Measurements from ENCODE around the gene GPR55. TPM values are rescaled to one million over a fixed set of nuclear protein-coding genes. Genes with fewer than 3 reads are reported as not detected.

GPR55 gene
- total and polyA plus RNA-seq, 10 of the 15 experiments (the other 5 are each of a cell fraction or from before 2014, with no cell fraction given), result 2.1 to 30.1 (median 16.2) TPM

DNA sequence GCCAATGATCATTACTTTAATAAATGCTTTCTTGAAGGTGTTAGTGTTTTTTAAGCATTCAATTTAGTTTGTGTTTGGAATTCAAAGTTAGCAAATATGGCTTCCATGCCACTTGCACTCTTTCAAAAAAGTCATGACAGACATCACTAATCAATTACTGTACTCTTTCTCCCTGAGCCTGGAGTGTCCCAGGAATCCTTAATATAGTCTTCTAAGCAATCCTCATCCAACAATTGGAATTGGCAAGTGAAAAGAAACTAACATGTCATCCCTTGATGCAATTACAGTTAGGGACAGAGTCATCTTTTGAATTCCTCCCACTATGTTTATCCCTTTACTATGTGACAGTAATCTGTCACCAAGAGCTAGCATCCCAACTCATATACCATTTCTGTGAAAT is 29.7 kb upstream of the GPR55 start (continued):
- TF ChIP-seq, protein P1, sequence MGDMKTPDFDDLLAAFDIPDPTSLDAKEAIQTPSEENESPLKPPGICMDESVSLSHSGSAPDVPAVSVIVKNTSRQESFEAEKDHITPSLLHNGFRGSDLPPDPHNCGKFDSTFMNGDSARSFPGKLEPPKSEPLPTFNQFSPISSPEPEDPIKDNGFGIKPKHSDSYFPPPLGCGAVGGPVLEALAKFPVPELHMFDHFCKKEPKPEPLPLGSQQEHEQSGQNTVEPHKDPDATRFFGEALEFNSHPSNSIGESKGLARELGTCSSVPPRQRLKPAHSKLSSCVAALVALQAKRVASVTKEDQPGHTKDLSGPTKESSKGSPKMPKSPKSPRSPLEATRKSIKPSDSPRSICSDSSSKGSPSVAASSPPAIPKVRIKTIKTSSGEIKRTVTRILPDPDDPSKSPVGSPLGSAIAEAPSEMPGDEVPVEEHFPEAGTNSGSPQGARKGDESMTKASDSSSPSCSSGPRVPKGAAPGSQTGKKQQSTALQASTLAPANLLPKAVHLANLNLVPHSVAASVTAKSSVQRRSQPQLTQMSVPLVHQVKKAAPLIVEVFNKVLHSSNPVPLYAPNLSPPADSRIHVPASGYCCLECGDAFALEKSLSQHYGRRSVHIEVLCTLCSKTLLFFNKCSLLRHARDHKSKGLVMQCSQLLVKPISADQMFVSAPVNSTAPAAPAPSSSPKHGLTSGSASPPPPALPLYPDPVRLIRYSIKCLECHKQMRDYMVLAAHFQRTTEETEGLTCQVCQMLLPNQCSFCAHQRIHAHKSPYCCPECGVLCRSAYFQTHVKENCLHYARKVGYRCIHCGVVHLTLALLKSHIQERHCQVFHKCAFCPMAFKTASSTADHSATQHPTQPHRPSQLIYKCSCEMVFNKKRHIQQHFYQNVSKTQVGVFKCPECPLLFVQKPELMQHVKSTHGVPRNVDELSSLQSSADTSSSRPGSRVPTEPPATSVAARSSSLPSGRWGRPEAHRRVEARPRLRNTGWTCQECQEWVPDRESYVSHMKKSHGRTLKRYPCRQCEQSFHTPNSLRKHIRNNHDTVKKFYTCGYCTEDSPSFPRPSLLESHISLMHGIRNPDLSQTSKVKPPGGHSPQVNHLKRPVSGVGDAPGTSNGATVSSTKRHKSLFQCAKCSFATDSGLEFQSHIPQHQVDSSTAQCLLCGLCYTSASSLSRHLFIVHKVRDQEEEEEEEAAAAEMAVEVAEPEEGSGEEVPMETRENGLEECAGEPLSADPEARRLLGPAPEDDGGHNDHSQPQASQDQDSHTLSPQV (IDR thresholded peaks at IDR 0.05), result peak; percentile 90; the same call in 1 of the 2 replicates
- TF ChIP-seq, protein P2, sequence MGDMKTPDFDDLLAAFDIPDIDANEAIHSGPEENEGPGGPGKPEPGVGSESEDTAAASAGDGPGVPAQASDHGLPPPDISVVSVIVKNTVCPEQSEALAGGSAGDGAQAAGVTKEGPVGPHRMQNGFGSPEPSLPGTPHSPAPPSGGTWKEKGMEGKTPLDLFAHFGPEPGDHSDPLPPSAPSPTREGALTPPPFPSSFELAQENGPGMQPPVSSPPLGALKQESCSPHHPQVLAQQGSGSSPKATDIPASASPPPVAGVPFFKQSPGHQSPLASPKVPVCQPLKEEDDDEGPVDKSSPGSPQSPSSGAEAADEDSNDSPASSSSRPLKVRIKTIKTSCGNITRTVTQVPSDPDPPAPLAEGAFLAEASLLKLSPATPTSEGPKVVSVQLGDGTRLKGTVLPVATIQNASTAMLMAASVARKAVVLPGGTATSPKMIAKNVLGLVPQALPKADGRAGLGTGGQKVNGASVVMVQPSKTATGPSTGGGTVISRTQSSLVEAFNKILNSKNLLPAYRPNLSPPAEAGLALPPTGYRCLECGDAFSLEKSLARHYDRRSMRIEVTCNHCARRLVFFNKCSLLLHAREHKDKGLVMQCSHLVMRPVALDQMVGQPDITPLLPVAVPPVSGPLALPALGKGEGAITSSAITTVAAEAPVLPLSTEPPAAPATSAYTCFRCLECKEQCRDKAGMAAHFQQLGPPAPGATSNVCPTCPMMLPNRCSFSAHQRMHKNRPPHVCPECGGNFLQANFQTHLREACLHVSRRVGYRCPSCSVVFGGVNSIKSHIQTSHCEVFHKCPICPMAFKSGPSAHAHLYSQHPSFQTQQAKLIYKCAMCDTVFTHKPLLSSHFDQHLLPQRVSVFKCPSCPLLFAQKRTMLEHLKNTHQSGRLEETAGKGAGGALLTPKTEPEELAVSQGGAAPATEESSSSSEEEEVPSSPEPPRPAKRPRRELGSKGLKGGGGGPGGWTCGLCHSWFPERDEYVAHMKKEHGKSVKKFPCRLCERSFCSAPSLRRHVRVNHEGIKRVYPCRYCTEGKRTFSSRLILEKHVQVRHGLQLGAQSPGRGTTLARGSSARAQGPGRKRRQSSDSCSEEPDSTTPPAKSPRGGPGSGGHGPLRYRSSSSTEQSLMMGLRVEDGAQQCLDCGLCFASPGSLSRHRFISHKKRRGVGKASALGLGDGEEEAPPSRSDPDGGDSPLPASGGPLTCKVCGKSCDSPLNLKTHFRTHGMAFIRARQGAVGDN (IDR thresholded peaks at IDR 0.05), result peak; percentile 28; the same call in 1 of the 2 replicates
- TF ChIP-seq HCFC1 (IDR thresholded peaks at IDR 0.05; ENCODE audit: low read length) (no peak), JUNB (IDR thresholded peaks at IDR 0.05) (no peak), SMAD5 (IDR thresholded peaks at IDR 0.05; ENCODE audit: low read depth) (peak; percentile 26; the same call in 1 of the 2 replicates), BCL3 (IDR thresholded peaks at IDR 0.05; ENCODE audit: borderline replicate concordance, insufficient read depth, low read depth, low read length, poor library complexity, severe bottlenecking) (no peak), CBX3 (IDR thresholded peaks at IDR 0.05; ENCODE audit: borderline replicate concordance, low read depth) (no peak)
